MM.1S (cell line): ENCODE results near the gene EGFL8.

Experiments used
- DNase-seq: peaks from one replicate; pipeline ENCODE4 v3.0.0-alpha.2; 2015
- H2AFZ ChIP-seq: fragments of 300-600 bp; sonication (generic); 2 replicates; pipeline ENCODE4 v1.6.0; 2016; ENCODE audit warnings: antibody characterized with exemption, low read length
- H3F3A ChIP-seq: fragments of 300-600 bp; sonication (generic); 2 replicates; pipeline ENCODE4 v1.6.1; 2016; ENCODE audit warnings: mild to moderate bottlenecking, antibody characterized with exemption, low read length, moderate library complexity, mixed read lengths; ENCODE audit not compliant: insufficient read depth
- H3K27ac ChIP-seq: fragments of 300-600 bp; sonication (generic); 2 replicates; pipeline ENCODE4 v1.5.1; 2016; ENCODE audit warnings: mild to moderate bottlenecking, low read length
- H3K27me3 ChIP-seq: fragments of 300-600 bp; sonication (generic); replicated peaks from 2 replicates; pipeline ENCODE4 v1.6.0; 2016; ENCODE audit warnings: low read length; ENCODE audit not compliant: insufficient read depth
- H3K36me3 ChIP-seq: fragments of 300-600 bp; sonication (generic); replicated peaks from 2 replicates; pipeline ENCODE4 v1.6.1; 2016; ENCODE audit warnings: mild to moderate bottlenecking, low read length, mixed read lengths; ENCODE audit not compliant: insufficient read depth
- H3K4me1 ChIP-seq: fragments of 300-600 bp; sonication (generic); 2 replicates; pipeline ENCODE4 v1.6.1; 2016; ENCODE audit warnings: low read length, mixed read lengths
- H3K4me2 ChIP-seq: fragments of 300-600 bp; sonication (generic); 2 replicates; pipeline ENCODE4 v1.6.0; 2016; ENCODE audit warnings: low read depth, low read length
- H3K4me3 ChIP-seq: fragments of 300-600 bp; sonication (generic); 2 replicates; pipeline ENCODE4 v1.5.1; 2016; ENCODE audit warnings: low read length, mixed read lengths
- H3K79me2 ChIP-seq: fragments of 300-600 bp; sonication (generic); 2 replicates; pipeline ENCODE4 v1.6.1; 2016; ENCODE audit warnings: mixed run types, low read length, mixed read lengths
- H3K9ac ChIP-seq: fragments of 300-600 bp; sonication (generic); 2 replicates; pipeline ENCODE4 v1.6.1; 2016; ENCODE audit warnings: low read length, mixed read lengths
- H3K9me2 ChIP-seq: fragments of 300-600 bp; sonication (generic); replicated peaks from 2 replicates; pipeline ENCODE4 v1.6.1; 2016; ENCODE audit warnings: mild to moderate bottlenecking, low read length, mixed read lengths; ENCODE audit not compliant: insufficient read depth
- H3K9me3 ChIP-seq: fragments of 300-600 bp; sonication (generic); replicated peaks from 2 replicates; pipeline ENCODE4 v1.6.1; 2016; ENCODE audit warnings: mild to moderate bottlenecking, low read length, mixed read lengths; ENCODE audit not compliant: insufficient read depth
- H4K20me1 ChIP-seq: fragments of 300-600 bp; sonication (generic); 2 replicates; pipeline ENCODE4 v1.6.1; 2016; ENCODE audit warnings: mild to moderate bottlenecking, low read length, moderate library complexity, mixed read lengths; ENCODE audit not compliant: insufficient read depth
- CTCF ChIP-seq: fragments of 300-600 bp; sonication (generic); IDR thresholded peaks from 2 replicates; pipeline ENCODE4 v1.5.1; 2016; ENCODE audit warnings: antibody characterized with exemption, low read length, mixed read lengths
- EZH2 ChIP-seq: fragments of 300-600 bp; sonication (generic); optimal IDR thresholded peaks from 2 replicates; pipeline ENCODE3; 2017; ENCODE audit warnings: low read depth, mild to moderate bottlenecking, antibody characterized with exemption, low read length, mixed read lengths
- EZH2phosphoT487 ChIP-seq: fragments of 300-600 bp; sonication (generic); IDR thresholded peaks from 2 replicates; pipeline ENCODE4 v1.6.1; 2018; ENCODE audit warnings: antibody characterized with exemption, low read length

The EGFL8 gene

GRCh38 chr6:32152769-32153563, 11.4 kb upstream of the EGFL8 start:
- Histone ChIP-seq H3K9me3 (no peaks in the 10 kb centered on the region), H3K4me3 (no peak overlapping the region), H4K20me1 (no peaks in the 10 kb centered on the region), H3K79me2 (no peaks in the 10 kb centered on the region), H3K4me1 (0 out of 2 replicates have a peak, but pooled peaks cover 4% of the 10 kb centered on the region), H3K9me2 (no peaks in the 10 kb centered on the region), H2AFZ (no peak overlapping the region), H3K36me3 (no peaks in the 10 kb centered on the region), H3K4me2 (no peak overlapping the region), H3K9ac (no peak overlapping the region), H3K27me3 (peaks cover 60% of the 10 kb centered on the region), H3K27ac (no peak overlapping the region), H3F3A (no peaks in the 10 kb centered on the region)
- DNase-seq: no peak
- no peak for TF ChIP-seq CTCF
- TF ChIP-seq EZH2phosphoT487: no peak
- TF ChIP-seq EZH2: no peak

GRCh38 chr6:32153564-32154513, 10.6 kb upstream of the EGFL8 start, which contains the start of gene PPT2:
PPT2 (plus strand) TSS chr6:32154141; CDS start chr6:32154595, 454 bp downstream.
- Histone ChIP-seq H3K4me1 (0 out of 2 replicates have a peak, but pooled peaks cover 4% of the 10 kb centered on the region), H3K4me2 (peak within 1 kb of the TSS; percentile 99), H3K27ac (no peak within 1 kb of the TSS), H3K9me3 (no peaks in the 10 kb centered on the region), H3K27me3 (peaks cover 51% of the 10 kb centered on the region), H4K20me1 (no peaks in the 10 kb centered on the region), H3F3A (no peaks in the 10 kb centered on the region), H3K9ac (peak within 1 kb of the TSS; percentile 44; the same call in 1 of the 2 replicates), H3K4me3 (peak within 1 kb of the TSS; percentile 79), H3K9me2 (no peaks in the 10 kb centered on the region), H2AFZ (peak within 1 kb of the TSS; percentile 98), H3K79me2 (no peaks in the 10 kb centered on the region), H3K36me3 (no peaks in the 10 kb centered on the region)
- no peak for TF ChIP-seq CTCF
- no peak for TF ChIP-seq EZH2
- TF ChIP-seq EZH2phosphoT487: no peak
- peak; percentile 11 for DNase-seq

- Histone ChIP-seq H3K27me3 (peaks cover 43% of the 10 kb centered on the region), H3K9me3 (no peaks in the 10 kb centered on the region), H3K4me1 (0 out of 2 replicates have a peak, but pooled peaks cover 4% of the 10 kb centered on the region), H2AFZ (peak overlapping the region; percentile 98), H3K9me2 (no peaks in the 10 kb centered on the region), H4K20me1 (no peaks in the 10 kb centered on the region), H3K9ac (peak overlapping the region; percentile 44; the same call in 1 of the 2 replicates), H3K27ac (no peak overlapping the region), H3K4me2 (peak overlapping the region; percentile 99), H3F3A (no peaks in the 10 kb centered on the region), H3K4me3 (peak overlapping the region; percentile 79), H3K79me2 (no peaks in the 10 kb centered on the region), H3K36me3 (no peaks in the 10 kb centered on the region)
- TF ChIP-seq EZH2: no peak
- TF ChIP-seq EZH2phosphoT487: no peak
- peak; percentile 67 for TF ChIP-seq CTCF
- peak; percentile 74 for DNase-seq
Measured at GRCh38 chr6:32154514-32155161, 9.8 kb upstream of the EGFL8 start.
